ENCODE data around the gene AFDN. TPM values are rescaled to one million over a fixed set of nuclear protein-coding genes. Genes with fewer than 3 reads are reported as not detected.

AFDN gene
- total and polyA plus RNA-seq, 10 of the 15 experiments (the other 5 are each of a cell fraction or from before 2014, with no cell fraction given) = 5.7 to 68.2 (median 45.1) TPM

- H3K4me2 ChIP-seq (ENCODE audit: control insufficient read depth, insufficient read depth) = no peak overlapping the region
- SMC1A ChIA-PET (ENCODE audit: uncharacterized antibody, unreplicated experiment) = interaction anchor here (0.7 to 4.8 kb wide), 5 partner anchors 8 to 21 kb away, joined by 3 to 28 read pairs (median 11); no protein-coding TSS in a partner anchor
- intact Hi-C loops (cut with micrococcal nuclease; ENCODE audit: unreplicated experiment) = no loop called here
- H3K4me3 ChIP-seq = no peak overlapping the region
- H3K79me2 ChIP-seq (ENCODE audit: control insufficient read depth, insufficient read depth, low read length) = peaks cover 20% of the 10 kb centered on the region
- CTCF ChIA-PET = interaction anchor here (1.6 to 2.2 kb wide), 2 partner anchors 10 to 13 kb away, joined by 3 to 5 read pairs; no protein-coding TSS in a partner anchor
- FAIRE-seq (no peak), DNase-seq (ENCODE audit: low read depth, low spot score) (no peak), ATAC-seq (no peak)
- 26% methylated on average over 1 of the region's 1 CpG for WGBS (ENCODE audit: insufficient coverage, insufficient replicate concordance, low lambda C conversion rate, missing lambda C conversion rate)
- H3K36me3 ChIP-seq (ENCODE audit: control insufficient read depth in 2 of 2, insufficient read depth in 2 of 2, low read length in 1 of 2) = no peaks in the 10 kb centered on the region
- POLR2A ChIA-PET = no interaction called here
- no TSS peak for BruUV-seq (replicated peaks)
- H3K27me3 ChIP-seq (replicated peaks in 1 of 2; ENCODE audit: control insufficient read depth in 2 of 2, insufficient read depth in 2 of 2, low read length in 1 of 2) = no peaks in the 10 kb centered on the region
- RAD21 ChIA-PET (ENCODE audit: unreplicated experiment) = interaction anchor here (1.3 to 1.4 kb wide), 3 partner anchors 10 to 14 kb away, joined by 3 to 8 read pairs (median 3); no protein-coding TSS in a partner anchor
- no peaks in the 10 kb centered on the region for H3K9me3 ChIP-seq (replicated peaks; ENCODE audit: control insufficient read depth, insufficient read depth, low read length)
- no peak overlapping the region for H2AFZ ChIP-seq (ENCODE audit: control insufficient read depth, low read depth, low read length)
- H3K9ac ChIP-seq (ENCODE audit: control insufficient read depth, insufficient read depth, low read length) = no peak overlapping the region
- H3K4me1 ChIP-seq (ENCODE audit: control insufficient read depth, insufficient read depth, low read length) = no peaks in the 10 kb centered on the region
- in situ Hi-C loops (cut with MboI) = no loop called here
- no peak overlapping the region for H3K27ac ChIP-seq (ENCODE audit: control insufficient read depth, insufficient read depth)
- H4K20me1 ChIP-seq (ENCODE audit: control insufficient read depth, insufficient read depth) = no peaks in the 10 kb centered on the region; the same call in 1 of the 2 replicates
- TF ChIP-seq ZNF592 (IDR thresholded peaks at IDR 0.05) = no peak
- TF ChIP-seq MXI1 (IDR thresholded peaks at IDR 0.05; ENCODE audit: low read depth, low read length) = no peak
- no peak for TF ChIP-seq MTA2 (IDR thresholded peaks at IDR 0.05; ENCODE audit: low read depth)
- TF ChIP-seq, protein P1, sequence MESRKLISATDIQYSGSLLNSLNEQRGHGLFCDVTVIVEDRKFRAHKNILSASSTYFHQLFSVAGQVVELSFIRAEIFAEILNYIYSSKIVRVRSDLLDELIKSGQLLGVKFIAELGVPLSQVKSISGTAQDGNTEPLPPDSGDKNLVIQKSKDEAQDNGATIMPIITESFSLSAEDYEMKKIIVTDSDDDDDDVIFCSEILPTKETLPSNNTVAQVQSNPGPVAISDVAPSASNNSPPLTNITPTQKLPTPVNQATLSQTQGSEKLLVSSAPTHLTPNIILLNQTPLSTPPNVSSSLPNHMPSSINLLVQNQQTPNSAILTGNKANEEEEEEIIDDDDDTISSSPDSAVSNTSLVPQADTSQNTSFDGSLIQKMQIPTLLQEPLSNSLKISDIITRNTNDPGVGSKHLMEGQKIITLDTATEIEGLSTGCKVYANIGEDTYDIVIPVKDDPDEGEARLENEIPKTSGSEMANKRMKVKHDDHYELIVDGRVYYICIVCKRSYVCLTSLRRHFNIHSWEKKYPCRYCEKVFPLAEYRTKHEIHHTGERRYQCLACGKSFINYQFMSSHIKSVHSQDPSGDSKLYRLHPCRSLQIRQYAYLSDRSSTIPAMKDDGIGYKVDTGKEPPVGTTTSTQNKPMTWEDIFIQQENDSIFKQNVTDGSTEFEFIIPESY (IDR thresholded peaks at IDR 0.05) = no peak
- no peak for TF ChIP-seq MTA3 (IDR thresholded peaks at IDR 0.05; ENCODE audit: borderline replicate concordance, low read length)
- no peak for TF ChIP-seq RCOR1 (conservative IDR thresholded peaks at IDR 0.05; ENCODE audit: low read depth, low read length)
- no peak for TF ChIP-seq SIX5 (IDR thresholded peaks at IDR 0.05; ENCODE audit: low read depth, low read length, severe bottlenecking)
- no peak for TF ChIP-seq TCF3 (IDR thresholded peaks at IDR 0.05; ENCODE audit: borderline replicate concordance, insufficient read depth, low read depth, low read length)
- no peak for TF ChIP-seq SKIL (IDR thresholded peaks at IDR 0.05; ENCODE audit: low read depth, poor library complexity, severe bottlenecking)
- no peak for TF ChIP-seq KDM1A (IDR thresholded peaks at IDR 0.05; ENCODE audit: borderline replicate concordance)
- TF ChIP-seq, protein P2, sequence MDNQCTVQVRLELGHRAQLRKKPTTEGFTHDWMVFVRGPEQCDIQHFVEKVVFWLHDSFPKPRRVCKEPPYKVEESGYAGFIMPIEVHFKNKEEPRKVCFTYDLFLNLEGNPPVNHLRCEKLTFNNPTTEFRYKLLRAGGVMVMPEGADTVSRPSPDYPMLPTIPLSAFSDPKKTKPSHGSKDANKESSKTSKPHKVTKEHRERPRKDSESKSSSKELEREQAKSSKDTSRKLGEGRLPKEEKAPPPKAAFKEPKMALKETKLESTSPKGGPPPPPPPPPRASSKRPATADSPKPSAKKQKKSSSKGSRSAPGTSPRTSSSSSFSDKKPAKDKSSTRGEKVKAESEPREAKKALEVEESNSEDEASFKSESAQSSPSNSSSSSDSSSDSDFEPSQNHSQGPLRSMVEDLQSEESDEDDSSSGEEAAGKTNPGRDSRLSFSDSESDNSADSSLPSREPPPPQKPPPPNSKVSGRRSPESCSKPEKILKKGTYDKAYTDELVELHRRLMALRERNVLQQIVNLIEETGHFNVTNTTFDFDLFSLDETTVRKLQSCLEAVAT (IDR thresholded peaks at IDR 0.05) = no peak
Observed at GRCh38 chr6:167842457-167842856, 15.7 kb downstream of the AFDN start.

All from GM12878 (cell line).